Cardiac muscle cell (in vitro differentiated cells and primary cell): Measurements from ENCODE around the gene SVBP. TPM values are rescaled to one million over a fixed set of nuclear protein-coding genes. Genes with fewer than 3 reads are reported as not detected.
"Not testable (repeated sequence)": the region's sequence is repeated elsewhere in the genome, so short reads cannot be mapped to it uniquely, and the experiment has no call there.

Experiments used
- DNase-seq, 2 donors: peaks; one replicate each; pipeline versions ENCODE4 v3.0.0 to v3.0.0-alpha.2; 2010 to 2017; ENCODE audit warnings: low read depth in 1 of 2, low spot score in 1 of 2
- H3K27ac ChIP-seq: fragments of 200-600 bp; sonication (generic); 2 replicates; pipeline ENCODE4 v1.5.1; 2016
- H3K27me3 ChIP-seq: fragments of 200-600 bp; sonication (generic); 2 replicates; pipeline ENCODE4 v1.6.0; 2016; ENCODE audit warnings: control low read depth
- H3K36me3 ChIP-seq: fragments of 200-600 bp; sonication (generic); 2 replicates; pipeline ENCODE4 v1.5.1; 2016; ENCODE audit warnings: control low read depth
- H3K4me1 ChIP-seq: fragments of 200-600 bp; sonication (generic); 2 replicates; pipeline ENCODE4 v1.8.1; 2017; ENCODE audit warnings: low read depth, mild to moderate bottlenecking, mixed run types
- H3K4me3 ChIP-seq: fragments of 200-600 bp; sonication (generic); 2 replicates; pipeline ENCODE4 v1.5.1; 2016; ENCODE audit warnings: mild to moderate bottlenecking
- H3K9me3 ChIP-seq: fragments of 200-600 bp; sonication (generic); 2 replicates; pipeline ENCODE4 v1.5.1; 2017; ENCODE audit warnings: low read depth, mild to moderate bottlenecking, control low read depth
- polyA plus RNA-seq: library from polyadenylated mRNA; unstranded; fragments of >200 nt; fragmentation: Nextera tagmentation; extraction: Ambion mirVana; gene quantifications from 2 replicates; pipeline ENCODE4 v1.2.1, GENCODE V29; 2016
- total RNA-seq: library from RNA; depleted of rRNA; stranded (reverse); fragments of >200 nt; gene quantifications from 2 replicates; pipeline ENCODE4 v1.2.3, GENCODE V29; 2016
- TF ChIP-seq, protein P1 (sequence below): IDR thresholded peaks from 2 replicates; pipeline ENCODE4 v1.5.1; 2012; ENCODE audit warnings: low read depth, mild to moderate bottlenecking, low read length

SVBP gene
- total and polyA plus RNA-seq, 2 experiments from 2014 or later: 35.6 to 67.8 TPM

DNA sequence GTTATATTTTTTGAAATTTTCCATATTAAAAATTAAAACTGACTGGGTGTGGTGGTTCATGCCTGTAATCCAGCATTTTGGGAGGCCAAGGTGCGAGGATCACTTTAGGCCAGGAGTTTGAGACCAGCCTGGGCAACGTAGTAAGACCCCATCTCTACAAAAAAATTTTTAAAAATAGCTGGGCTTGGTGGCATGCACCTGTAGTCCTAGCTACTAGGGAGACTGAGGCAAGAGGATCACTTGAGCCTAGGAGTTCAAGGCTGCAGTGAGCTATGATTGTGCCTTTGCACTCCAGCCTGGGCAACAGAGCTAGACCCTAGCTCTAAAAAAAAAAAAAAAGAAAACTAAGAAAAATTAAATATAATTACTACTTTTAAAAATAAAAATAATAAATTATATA lies 4.5 kb upstream of the SVBP start:
- Histone ChIP-seq H3K27ac (no peak overlapping the region), H3K9me3 (no peaks in the 10 kb centered on the region), H3K4me3 (no peak overlapping the region), H3K27me3 (no peaks in the 10 kb centered on the region), H3K4me1 (peaks cover 14% of the 10 kb centered on the region), H3K36me3 (no peaks in the 10 kb centered on the region)
- TF ChIP-seq, protein P1, sequence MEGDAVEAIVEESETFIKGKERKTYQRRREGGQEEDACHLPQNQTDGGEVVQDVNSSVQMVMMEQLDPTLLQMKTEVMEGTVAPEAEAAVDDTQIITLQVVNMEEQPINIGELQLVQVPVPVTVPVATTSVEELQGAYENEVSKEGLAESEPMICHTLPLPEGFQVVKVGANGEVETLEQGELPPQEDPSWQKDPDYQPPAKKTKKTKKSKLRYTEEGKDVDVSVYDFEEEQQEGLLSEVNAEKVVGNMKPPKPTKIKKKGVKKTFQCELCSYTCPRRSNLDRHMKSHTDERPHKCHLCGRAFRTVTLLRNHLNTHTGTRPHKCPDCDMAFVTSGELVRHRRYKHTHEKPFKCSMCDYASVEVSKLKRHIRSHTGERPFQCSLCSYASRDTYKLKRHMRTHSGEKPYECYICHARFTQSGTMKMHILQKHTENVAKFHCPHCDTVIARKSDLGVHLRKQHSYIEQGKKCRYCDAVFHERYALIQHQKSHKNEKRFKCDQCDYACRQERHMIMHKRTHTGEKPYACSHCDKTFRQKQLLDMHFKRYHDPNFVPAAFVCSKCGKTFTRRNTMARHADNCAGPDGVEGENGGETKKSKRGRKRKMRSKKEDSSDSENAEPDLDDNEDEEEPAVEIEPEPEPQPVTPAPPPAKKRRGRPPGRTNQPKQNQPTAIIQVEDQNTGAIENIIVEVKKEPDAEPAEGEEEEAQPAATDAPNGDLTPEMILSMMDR: no peak
- DNase-seq: no peak

DNA sequence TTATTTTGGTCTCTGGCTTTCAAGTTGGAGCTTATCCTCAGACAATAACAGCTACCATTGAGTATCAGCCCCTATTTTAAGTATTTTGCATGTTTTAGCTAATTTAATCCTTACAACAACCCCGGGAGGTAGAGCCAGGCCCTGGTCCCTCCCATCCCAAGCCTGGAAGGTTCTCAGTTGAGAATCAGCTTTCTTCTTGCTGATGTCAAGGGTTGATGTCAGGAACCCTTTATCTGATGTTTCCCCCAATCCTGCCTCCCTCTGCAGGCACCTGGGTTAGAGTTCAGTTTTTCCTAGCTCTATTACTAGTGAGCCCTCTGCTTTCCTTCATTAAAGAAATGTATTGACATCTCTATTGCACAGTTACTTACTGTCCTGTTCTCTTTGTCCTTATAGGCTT lies 3.6 kb upstream of the SVBP start:
- H3K4me1 ChIP-seq: peaks cover 21% of the 10 kb centered on the region
- TF ChIP-seq, protein P1: no peak
- H3K27me3 ChIP-seq: no peaks in the 10 kb centered on the region
- no peak for DNase-seq
- no peaks in the 10 kb centered on the region for H3K36me3 ChIP-seq
- H3K9me3 ChIP-seq: no peaks in the 10 kb centered on the region
- no peak overlapping the region for H3K4me3 ChIP-seq
- H3K27ac ChIP-seq: no peak overlapping the region

DNA sequence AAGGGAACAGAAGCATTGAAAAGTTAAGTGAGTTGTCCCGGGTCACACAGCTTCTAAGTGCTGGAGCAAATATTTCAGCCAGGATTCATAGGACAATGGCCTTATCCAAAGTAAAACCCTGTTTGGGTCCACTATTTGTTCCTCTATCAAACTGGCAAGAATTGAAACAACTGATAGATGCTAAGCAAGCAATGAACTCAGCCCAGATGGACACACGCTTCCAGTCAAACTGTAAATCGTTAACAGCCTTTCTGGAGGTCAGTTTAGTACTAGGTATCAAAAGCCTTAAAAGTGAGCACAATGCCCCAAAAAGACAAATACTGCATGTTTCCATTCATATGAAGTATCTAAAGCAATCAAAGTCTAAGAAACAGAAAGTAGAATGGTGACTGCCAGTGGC lies 779 bp upstream of the SVBP start:
- Histone ChIP-seq H3K27me3 (no peaks in the 10 kb centered on the region), H3K27ac (no peak overlapping the region), H3K4me1 (peaks cover 11% of the 10 kb centered on the region), H3K4me3 (no peak overlapping the region), H3K36me3 (no peaks in the 10 kb centered on the region), H3K9me3 (no peaks in the 10 kb centered on the region)
- TF ChIP-seq, protein P1: no peak
- no peak for DNase-seq

DNA sequence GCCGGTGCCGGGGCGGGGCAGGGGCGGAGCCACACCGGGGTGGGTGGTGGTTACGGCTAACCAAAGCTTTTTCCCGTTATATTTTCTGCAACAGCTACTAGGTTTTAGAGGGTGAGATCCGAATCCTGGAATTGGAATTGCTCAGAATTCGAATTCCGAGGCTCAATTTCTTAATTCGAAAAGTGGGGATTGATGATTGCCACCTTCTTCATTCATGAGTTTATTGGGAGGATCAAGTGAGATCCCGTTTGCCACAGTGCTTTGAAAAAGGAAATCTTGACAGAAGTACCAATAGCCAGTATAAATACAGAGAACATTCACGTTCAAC lies 207 bp upstream of the SVBP start:
- Histone ChIP-seq H3K36me3 (no peaks in the 10 kb centered on the region), H3K4me1 (peaks cover 10% of the 10 kb centered on the region), H3K9me3 (no peaks in the 10 kb centered on the region), H3K4me3 (peak overlapping the region; percentile 82), H3K27ac (peak overlapping the region; percentile 100), H3K27me3 (no peaks in the 10 kb centered on the region)
- TF ChIP-seq, protein P1: no peak
- DNase-seq: no peak

DNA sequence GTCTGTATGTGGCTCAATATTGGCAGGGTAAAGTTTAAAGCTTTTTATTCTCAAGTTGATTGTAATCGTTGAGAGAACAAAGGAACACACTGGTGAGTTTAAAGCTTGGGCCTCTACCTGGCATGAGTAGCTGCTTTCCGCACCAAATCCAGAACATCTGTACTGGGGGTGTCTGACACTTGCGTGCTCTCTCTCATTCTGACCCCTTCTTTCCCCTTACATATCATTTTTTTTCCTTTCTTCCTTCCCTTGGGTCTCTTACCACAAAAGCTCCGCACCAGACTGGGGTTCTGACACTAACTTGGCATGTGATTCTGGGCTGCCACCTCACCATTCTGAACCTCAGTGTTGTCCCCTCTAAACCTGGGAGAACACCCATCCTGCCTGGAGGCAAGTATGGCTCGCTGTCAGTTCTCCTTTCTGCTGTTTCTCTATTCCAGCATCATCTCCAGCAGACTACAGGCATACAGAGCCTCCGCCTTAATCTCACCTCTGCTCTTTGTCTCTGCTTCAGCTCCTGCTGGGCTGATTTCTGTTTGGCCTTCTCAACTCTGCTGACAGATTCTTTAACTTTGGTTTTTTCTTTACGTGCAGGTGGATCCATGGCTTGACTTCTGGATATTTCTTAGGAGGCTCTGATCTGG lies 1.1 kb downstream of the SVBP start:
- DNase-seq: peak in 1 of 2 donors; percentile 15
- H3K4me1 ChIP-seq: peaks cover 10% of the 10 kb centered on the region
- H3K9me3 ChIP-seq: no peaks in the 10 kb centered on the region
- TF ChIP-seq, protein P1: no peak
- H3K4me3 ChIP-seq: peak overlapping the region; percentile 82
- peak overlapping the region; percentile 100 for H3K27ac ChIP-seq
- H3K36me3 ChIP-seq: no peaks in the 10 kb centered on the region
- H3K27me3 ChIP-seq: no peaks in the 10 kb centered on the region

DNA sequence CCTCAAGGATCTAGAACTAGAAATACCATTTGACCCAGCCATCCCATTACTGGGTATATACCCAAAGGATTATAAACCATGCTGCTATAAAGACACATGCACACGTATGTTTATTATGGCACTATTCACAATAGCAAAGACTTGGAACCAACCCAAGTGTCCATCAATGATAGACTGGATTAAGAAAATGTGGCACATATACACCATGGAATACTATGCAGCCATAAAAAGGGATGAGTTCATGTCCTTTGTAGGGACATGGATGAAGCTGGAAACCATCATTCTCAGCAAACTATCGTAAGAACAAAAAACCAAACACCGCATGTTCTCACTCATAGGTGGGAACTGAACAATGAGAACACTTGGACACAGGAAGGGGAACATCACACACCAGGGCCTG lies 2.4 kb downstream of the SVBP start:
- not testable (repeated sequence) for DNase-seq, H3K9me3 ChIP-seq, H3K4me1 ChIP-seq, H3K36me3 ChIP-seq, H3K27ac ChIP-seq, H3K4me3 ChIP-seq, H3K27me3 ChIP-seq
